A673 (cell line): ENCODE data around the gene LUZP1.

Source experiments
- EZH2 ChIP-seq: fragments of 200-600 bp; sonication (generic); IDR thresholded peaks from 2 replicates; pipeline ENCODE4 v1.6.1; 2017; ENCODE audit warnings: borderline replicate concordance, low read depth, mild to moderate bottlenecking, mixed read lengths, antibody characterized with exemption, low read length; ENCODE audit not compliant: poor library complexity, severe bottlenecking
- TF ChIP-seq, protein P1 (sequence below): fragments of 300-800, 200-600 bp; sonication (generic); conservative IDR thresholded peaks from 2 replicates; pipeline ENCODE4 v1.5.1; 2017; ENCODE audit warnings: low read depth, mild to moderate bottlenecking, antibody characterized with exemption, low read length, moderate library complexity, mixed read lengths

DNA sequence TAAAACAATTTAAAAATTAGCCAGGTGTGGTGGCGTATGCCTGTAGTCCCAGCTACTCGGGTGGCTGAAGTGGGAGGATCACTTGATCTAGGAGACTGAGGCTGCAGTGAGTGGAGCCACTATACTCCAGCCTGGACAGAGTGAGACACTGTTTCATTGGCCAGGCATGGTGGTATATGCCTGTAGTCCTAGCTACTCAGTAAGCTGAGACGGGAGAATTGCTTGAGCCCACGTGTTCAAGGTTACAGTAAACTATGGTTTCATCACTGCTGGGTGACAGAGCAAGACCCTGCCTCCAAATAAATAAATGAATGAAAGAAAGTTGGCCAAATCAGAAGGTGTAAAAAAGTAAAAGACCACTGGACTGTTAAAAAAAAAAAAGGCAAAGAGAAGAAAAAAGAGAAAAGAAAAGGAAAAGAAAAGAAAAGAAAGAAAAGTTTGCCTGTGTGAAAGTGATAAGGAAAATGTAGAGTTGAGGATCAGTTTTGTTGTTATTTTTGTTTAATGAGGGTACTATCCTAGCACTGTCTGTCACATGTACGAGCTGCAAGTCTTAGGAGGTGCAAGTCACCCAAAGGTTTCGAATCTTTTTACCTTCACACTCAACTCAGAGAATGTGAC, 52.3 kb downstream of the LUZP1 start:
- TF ChIP-seq, protein P1, sequence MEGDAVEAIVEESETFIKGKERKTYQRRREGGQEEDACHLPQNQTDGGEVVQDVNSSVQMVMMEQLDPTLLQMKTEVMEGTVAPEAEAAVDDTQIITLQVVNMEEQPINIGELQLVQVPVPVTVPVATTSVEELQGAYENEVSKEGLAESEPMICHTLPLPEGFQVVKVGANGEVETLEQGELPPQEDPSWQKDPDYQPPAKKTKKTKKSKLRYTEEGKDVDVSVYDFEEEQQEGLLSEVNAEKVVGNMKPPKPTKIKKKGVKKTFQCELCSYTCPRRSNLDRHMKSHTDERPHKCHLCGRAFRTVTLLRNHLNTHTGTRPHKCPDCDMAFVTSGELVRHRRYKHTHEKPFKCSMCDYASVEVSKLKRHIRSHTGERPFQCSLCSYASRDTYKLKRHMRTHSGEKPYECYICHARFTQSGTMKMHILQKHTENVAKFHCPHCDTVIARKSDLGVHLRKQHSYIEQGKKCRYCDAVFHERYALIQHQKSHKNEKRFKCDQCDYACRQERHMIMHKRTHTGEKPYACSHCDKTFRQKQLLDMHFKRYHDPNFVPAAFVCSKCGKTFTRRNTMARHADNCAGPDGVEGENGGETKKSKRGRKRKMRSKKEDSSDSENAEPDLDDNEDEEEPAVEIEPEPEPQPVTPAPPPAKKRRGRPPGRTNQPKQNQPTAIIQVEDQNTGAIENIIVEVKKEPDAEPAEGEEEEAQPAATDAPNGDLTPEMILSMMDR, result no peak
- TF ChIP-seq EZH2, result no peak
